ENCODE data around the gene SMCR8.
"Not testable (repeated sequence)": the region's sequence is repeated elsewhere in the genome, so short reads cannot be mapped to it uniquely, and the experiment has no call there.

The SMCR8 gene

GRCh38 chr17:18356624-18357023, 41.5 kb downstream of the SMCR8 start:
- peak in 9 of 51 donors; percentile 1 to 34 (median 9) for DNase-seq

GRCh38 chr17:18360518-18360917, 45.4 kb downstream of the SMCR8 start:
- DNase-seq: no peak

- DNase-seq: peak in 2 of 51 donors; percentile 4 to 29
Observed at GRCh38 chr17:18361837-18362697, 47.0 kb downstream of the SMCR8 start.

GRCh38 chr17:18362698-18363100, 47.6 kb downstream of the SMCR8 start:
- DNase-seq: peak in 49 of 51 donors; percentile 12 to 90 (median 69)

- DNase-seq: peak; percentile 18 to 96 (median 90)
Observed at GRCh38 chr17:18363101-18364049, 48.3 kb downstream of the SMCR8 start, which contains the start of gene SHMT1. Gene SHMT1 (minus strand): TSS chr17:18363550. CDS start chr17:18355981, 7,569 bp downstream.

GRCh38 chr17:18364166-18364565, 49.1 kb downstream of the SMCR8 start:
- no peak for DNase-seq

- DNase-seq: no peak
Observed at GRCh38 chr17:18368946-18369345, 53.9 kb downstream of the SMCR8 start.

GRCh38 chr17:18370761-18371160, 55.7 kb downstream of the SMCR8 start:
- no peak for DNase-seq

GRCh38 chr17:18371455-18371854, 56.4 kb downstream of the SMCR8 start:
- DNase-seq: no peak

GRCh38 chr17:18373181-18373580, 58.1 kb downstream of the SMCR8 start:
- DNase-seq: not testable (repeated sequence)

- DNase-seq: no peak
Observed at GRCh38 chr17:18374216-18374615, 59.1 kb downstream of the SMCR8 start.
